HCT116 (cell line): ENCODE data around the gene SCAMP1. TPM values are rescaled to one million over a fixed set of nuclear protein-coding genes. Genes with fewer than 3 reads are reported as not detected.

Source experiments
- ATAC-seq: fragments of 200-7000 bp; cut with Tn5 transposase; 2 replicates; pipeline ENCODE4 v1.9.1; 2020; ENCODE audit warnings: mild to moderate bottlenecking, moderate library complexity
- BruUV-seq: library from RNA; stranded (reverse); fragments of 400-500 nt; replicated peaks from 2 replicates; lab custom pipeline; 2021; lab: Mats Ljungman, UMichigan
- CTCF ChIA-PET: fragments of 300-600 bp; sonication (Branson Sonifier 250); formaldehyde crosslinking; loops from one replicate; lab custom pipeline; 2021; ENCODE audit warnings: antibody characterized with exemption; lab: Charles Lee
- POLR2A ChIA-PET: fragments of 300-600, 350-600 bp; sonication (Branson Sonifier 250); formaldehyde crosslinking; loops from one replicate; lab custom pipeline; 2021; ENCODE audit warnings: antibody characterized with exemption; lab: Charles Lee
- RAD21 ChIA-PET, 2 experiments: fragments of 300-600 bp; sonication (Branson Sonifier 250); formaldehyde crosslinking; loops; one replicate each; lab custom pipeline; 2023; ENCODE audit warnings: low total read pairs in 2 of 2; ENCODE audit not compliant: uncharacterized antibody in 2 of 2, unreplicated experiment in 2 of 2, low non-redundant PET in 1 of 2; lab: Charles Lee
- DNase-seq: peaks from one replicate; pipeline ENCODE4 v3.0.0-alpha.2; 2010; ENCODE audit warnings: low read depth, low spot score
- H2AFZ ChIP-seq: fragments of 200-600 bp; shearing (Covaris generic), sonication (generic); 2 replicates; pipeline ENCODE4 v1.6.1; 2017; ENCODE audit warnings: low read depth, mixed run types, mixed read lengths, antibody characterized with exemption, low read length; ENCODE audit not compliant: poor library complexity, severe bottlenecking
- H3K27ac ChIP-seq: 2 replicates; pipeline ENCODE4 v1.5.1; 2012; ENCODE audit warnings: low read depth, low read length
- H3K27me3 ChIP-seq: fragments of 200-600 bp; sonication (generic); 2 replicates; pipeline ENCODE4 v1.6.1; 2016; ENCODE audit warnings: mixed run types, low read length, mixed read lengths; ENCODE audit not compliant: insufficient read depth
- H3K36me3 ChIP-seq, 2 experiments: fragments of 200-500 bp in 1 of 2; fragments of 200-600 bp in 1 of 2; sonication (Bioruptor generic) in 1 of 2; sonication (generic) in 1 of 2; 2 replicates each; pipeline versions ENCODE4 v1.5.1 to v1.6.1; 2014 to 2016; ENCODE audit warnings: low read length in 2 of 2, inconsistent platforms in 1 of 2, mixed read lengths in 1 of 2, mixed run types in 1 of 2; ENCODE audit not compliant: insufficient read depth in 2 of 2, control insufficient read depth in 1 of 2
- H3K4me1 ChIP-seq, 2 experiments: fragments of 200-600 bp in 1 of 2; sonication (generic) in 1 of 2; 2 replicates each; pipeline versions ENCODE4 v1.5.1 to v1.6.1; 2012 to 2017; ENCODE audit warnings: low read length in 2 of 2, inconsistent platforms in 1 of 2, mild to moderate bottlenecking in 1 of 2, mixed read lengths in 1 of 2, mixed run types in 1 of 2, moderate library complexity in 1 of 2; ENCODE audit not compliant: insufficient read depth in 2 of 2, control insufficient read depth in 1 of 2
- H3K4me2 ChIP-seq: fragments of 200-600 bp; sonication (generic); 2 replicates; pipeline ENCODE4 v1.6.1; 2017; ENCODE audit warnings: mixed run types, low read length, mixed read lengths
- H3K4me3 ChIP-seq, 2 experiments: fragments of 200-600 bp in 1 of 2; sonication (generic) in 1 of 2; replicated peaks in 1 of 2; 2 replicates each; pipeline ENCODE4 v1.5.1; 2011 to 2016; ENCODE audit warnings: low read length in 2 of 2, control low read depth in 1 of 2, low read depth in 1 of 2, mild to moderate bottlenecking in 1 of 2, mixed read lengths in 1 of 2, mixed run types in 1 of 2
- H3K79me2 ChIP-seq: fragments of 200-600 bp; sonication (generic); 2 replicates; pipeline ENCODE4 v1.6.1; 2017; ENCODE audit warnings: mild to moderate bottlenecking, mixed run types, low read length, moderate library complexity, mixed read lengths; ENCODE audit not compliant: insufficient read depth
- H3K9ac ChIP-seq: fragments of 200-600 bp; sonication (generic); 2 replicates; pipeline ENCODE4 v1.6.1; 2016; ENCODE audit warnings: low read length, mixed read lengths
- H3K9me2 ChIP-seq: fragments of 200-600 bp; sonication (generic), shearing (Covaris generic); 2 replicates; pipeline ENCODE4 v1.6.1; 2017; ENCODE audit warnings: mixed run types, mild to moderate bottlenecking, moderate library complexity; ENCODE audit not compliant: insufficient read depth
- H3K9me3 ChIP-seq, 2 experiments: fragments of 200-500 bp in 1 of 2; fragments of 200-600 bp in 1 of 2; sonication (Bioruptor generic) in 1 of 2; sonication (generic) in 1 of 2; 2 replicates each; pipeline ENCODE4 v1.6.1; 2014 to 2017; ENCODE audit warnings: low read length in 2 of 2, mixed read lengths in 2 of 2, inconsistent platforms in 1 of 2, low read depth in 1 of 2, mild to moderate bottlenecking in 1 of 2, mixed run types in 1 of 2, moderate library complexity in 1 of 2; ENCODE audit not compliant: control insufficient read depth in 1 of 2, insufficient read depth in 1 of 2
- H4K20me1 ChIP-seq: fragments of 200-600 bp; sonication (generic), shearing (Covaris generic); 2 replicates; pipeline ENCODE4 v1.6.1; 2017; ENCODE audit warnings: mixed run types, mild to moderate bottlenecking, moderate library complexity; ENCODE audit not compliant: insufficient read depth
- CEBPB ChIP-seq: IDR thresholded peaks from 2 replicates; pipeline ENCODE4 v1.6.1; 2012; ENCODE audit warnings: low read depth
- EZH2 ChIP-seq: fragments of 200-600 bp; sonication (generic); IDR thresholded peaks from 2 replicates; pipeline ENCODE4 v1.6.1; 2017; ENCODE audit warnings: antibody characterized with exemption, mixed run types
- EZH2phosphoT487 ChIP-seq: fragments of 200-600 bp; IDR thresholded peaks from 2 replicates; pipeline ENCODE4 v1.6.1; 2018; ENCODE audit warnings: antibody characterized with exemption, borderline replicate concordance
- SP1 ChIP-seq: IDR thresholded peaks from 2 replicates; pipeline ENCODE4 v1.6.1; 2012; ENCODE audit warnings: low read depth
- SRF ChIP-seq: IDR thresholded peaks from 2 replicates; pipeline ENCODE4 v1.6.1; 2012; ENCODE audit warnings: low read depth
- YY1 ChIP-seq: IDR thresholded peaks from 2 replicates; pipeline ENCODE4 v1.6.1; 2011; ENCODE audit warnings: low read length, low read depth, moderate library complexity, mild to moderate bottlenecking; ENCODE audit not compliant: insufficient replicate concordance; ENCODE audit errors: extremely low read depth
- ZNF274 ChIP-seq: fragments of 200-500 bp; sonication (Bioruptor generic); IDR thresholded peaks from 2 replicates; pipeline ENCODE4 v1.6.1; 2014; ENCODE audit warnings: mild to moderate bottlenecking, low read depth, low read length, inconsistent platforms
- intact Hi-C: fragments of 100-400 bp; cut with micrococcal nuclease; formaldehyde crosslinking; loops from 2 replicates; pipeline ENCODE4 v1.10.0; 2022
- total RNA-seq: library from RNA; stranded (reverse); gene quantifications from one replicate; pipeline ENCODE4 v1.2.1, GENCODE V29; 2021; ENCODE audit not compliant: unreplicated experiment

SCAMP1 gene
- total RNA-seq, 1 experiment from 2014 or later: 46.4 TPM

DNA sequence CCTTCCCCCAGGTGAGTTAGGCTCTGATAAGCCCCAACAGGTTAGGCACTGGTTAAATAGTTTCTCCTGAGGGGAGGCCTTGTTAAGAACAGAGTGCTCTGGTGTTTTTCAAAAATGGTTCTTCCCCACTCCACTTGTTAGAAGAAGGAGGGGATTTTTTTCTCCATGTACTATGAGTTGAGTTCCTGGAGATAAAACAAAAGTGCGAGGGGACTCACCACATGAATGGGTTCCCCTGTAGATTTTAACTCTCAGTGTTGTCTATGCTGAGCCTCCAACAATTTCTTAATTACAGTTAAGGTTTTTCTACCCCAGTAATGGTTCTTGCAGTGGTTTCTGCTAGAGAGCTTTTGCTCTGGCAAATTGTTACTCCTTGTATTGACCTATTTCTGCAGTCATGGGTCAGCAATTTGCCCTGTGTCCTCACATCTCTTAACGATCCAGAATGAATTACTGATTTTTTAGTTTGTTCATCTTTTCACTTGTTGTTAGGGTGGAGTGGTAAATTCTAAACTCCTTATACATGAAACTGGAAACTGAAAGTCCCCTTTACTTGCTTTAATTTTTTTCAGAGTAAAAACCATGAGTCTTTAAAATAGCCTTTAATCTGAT is 44.4 kb downstream of the SCAMP1 start:
- BruUV-seq: no TSS peak
- ChIA-PET POLR2A (no interaction called here), RAD21 (no interaction called here), CTCF (no interaction called here)
- Histone ChIP-seq H3K9ac (no peak overlapping the region), H3K4me2 (no peak overlapping the region), H3K27me3 (no peaks in the 10 kb centered on the region), H3K79me2 (peaks cover 38% of the 10 kb centered on the region), H3K4me1 (no peaks in the 10 kb centered on the region), H4K20me1 (no peaks in the 10 kb centered on the region), H3K9me2 (no peaks in the 10 kb centered on the region), H3K9me3 (no peaks in the 10 kb centered on the region), H3K4me3 (no peak overlapping the region), H3K27ac (no peak overlapping the region), H3K36me3 (no peaks in the 10 kb centered on the region), H2AFZ (no peak overlapping the region)
- DNase-seq: no peak
- no peak for TF ChIP-seq CEBPB
- TF ChIP-seq SRF: no peak
- TF ChIP-seq EZH2: no peak
- TF ChIP-seq YY1: no peak
- TF ChIP-seq ZNF274: no peak
- no peak for ATAC-seq
- intact Hi-C loops: no loop called here

DNA sequence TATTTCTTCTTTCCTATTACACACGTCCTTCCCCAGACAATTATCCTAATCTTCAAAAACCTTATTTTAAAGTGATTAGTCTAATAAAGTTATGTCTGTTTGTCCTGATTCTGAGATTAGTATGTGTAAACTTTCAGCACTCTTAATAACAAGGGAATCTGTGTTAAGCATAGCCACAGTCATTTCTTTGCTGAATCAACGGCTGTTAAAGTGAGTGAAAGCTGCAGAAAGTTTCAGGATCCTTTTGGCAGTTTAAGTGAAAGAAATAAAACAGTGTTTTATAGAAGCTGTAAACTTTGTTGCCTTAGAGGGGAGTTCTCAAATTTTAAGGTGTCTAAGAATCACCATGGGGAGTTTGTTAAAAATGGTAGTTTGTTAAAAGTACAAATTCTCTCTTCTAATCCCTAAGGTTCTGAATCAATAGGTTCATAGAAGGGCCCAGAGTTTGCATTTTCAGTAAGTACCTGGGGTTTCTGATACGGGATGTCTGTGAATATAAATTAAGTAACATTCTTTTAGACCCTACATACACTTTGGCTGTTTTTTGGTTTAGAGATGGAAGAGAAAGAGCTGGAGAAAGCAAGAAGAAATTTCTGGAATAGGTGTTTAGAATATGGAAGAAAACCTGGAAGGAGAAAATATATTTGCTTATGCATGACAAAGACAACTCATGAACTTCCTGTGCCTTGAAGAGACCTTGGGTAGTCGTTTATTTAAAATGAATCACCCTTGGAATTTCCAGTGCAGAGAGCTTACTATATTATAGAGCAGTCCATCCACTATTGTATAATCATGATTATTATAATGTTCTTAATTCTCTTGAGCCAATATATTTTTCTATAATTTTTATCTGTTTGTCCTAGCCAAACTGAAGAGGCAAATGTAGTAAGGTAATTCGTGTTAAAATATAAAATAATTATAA is 45.7 kb downstream of the SCAMP1 start:
- H3K4me1 ChIP-seq: no peaks in the 10 kb centered on the region
- no peak for ATAC-seq
- BruUV-seq: no TSS peak
- no peak overlapping the region for H3K4me2 ChIP-seq
- intact Hi-C loops: no loop called here
- RAD21 ChIA-PET: no interaction called here
- no peaks in the 10 kb centered on the region for H3K9me3 ChIP-seq
- no peak overlapping the region for H3K4me3 ChIP-seq
- POLR2A ChIA-PET: no interaction called here
- no peak overlapping the region for H2AFZ ChIP-seq
- DNase-seq: no peak
- no peaks in the 10 kb centered on the region for H4K20me1 ChIP-seq
- H3K36me3 ChIP-seq: no peaks in the 10 kb centered on the region
- CTCF ChIA-PET: no interaction called here
- TF ChIP-seq EZH2phosphoT487 (no peak), SP1 (no peak)
- H3K27ac ChIP-seq: no peak overlapping the region
- H3K27me3 ChIP-seq: no peaks in the 10 kb centered on the region
- H3K79me2 ChIP-seq: peaks cover 26% of the 10 kb centered on the region
- no peaks in the 10 kb centered on the region for H3K9me2 ChIP-seq
- no peak overlapping the region for H3K9ac ChIP-seq
